ENCODE data around the gene OGFOD1. TPM values are rescaled to one million over a fixed set of nuclear protein-coding genes. Genes with fewer than 3 reads are reported as not detected.
A peak's percentile ranks its signal among the peaks of the same experiment; 100 is the strongest.

The OGFOD1 gene
- total and polyA plus RNA-seq, 9 of the 15 experiments (the other 6 are each of a cell fraction or from before 2014, with no cell fraction given): 60.4 to 134 (median 85.8) TPM

DNA sequence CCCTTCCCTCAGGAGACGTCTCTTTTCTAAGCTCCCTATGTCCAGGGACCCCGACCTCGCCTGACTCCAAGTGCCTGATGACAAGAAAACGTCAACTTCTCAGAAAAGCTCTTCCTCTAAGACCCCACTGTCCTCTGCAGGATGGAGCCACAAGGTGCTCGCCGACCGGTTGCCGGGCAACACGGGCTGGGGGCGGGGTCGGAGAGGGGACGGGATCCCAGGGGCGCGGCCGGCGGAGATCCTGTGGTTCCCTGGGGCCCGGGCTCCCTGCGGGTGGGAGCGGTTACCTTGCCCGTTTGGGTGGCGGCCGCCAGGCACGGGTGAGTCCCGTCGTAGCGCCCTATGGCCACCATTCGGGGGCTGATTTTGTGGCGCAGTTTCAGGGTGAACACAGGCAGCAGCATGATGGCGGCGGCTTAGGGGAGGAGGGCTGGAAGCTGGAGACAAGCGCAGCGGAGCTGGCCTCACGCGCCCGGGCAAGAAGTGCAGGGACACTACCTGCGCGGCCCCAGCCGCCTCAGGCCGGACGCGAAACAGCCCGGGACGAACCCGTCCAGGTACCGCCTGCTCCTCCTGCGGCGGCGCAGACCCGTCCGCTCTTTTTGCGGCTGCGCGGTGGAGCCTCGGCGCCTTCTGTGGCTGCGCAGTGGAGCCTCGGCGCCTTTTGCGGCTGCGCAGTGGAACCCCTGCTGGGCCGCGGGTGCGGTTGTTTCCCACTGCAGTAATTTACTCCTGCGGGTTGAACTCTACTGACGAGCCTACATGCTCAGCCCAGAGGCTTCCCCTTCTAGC lies 68.3 kb downstream of the OGFOD1 start, which contains the start of gene BBS2 (continued):
- TF ChIP-seq ZNF232 (CRISPR knock-in tag; IDR thresholded peaks at IDR 0.05): no peak
- 0 out of 2 replicates have a peak, but pooled peaks have one; percentile 45 for TF ChIP-seq HDAC2 (IDR thresholded peaks at IDR 0.05)
- TF ChIP-seq, protein P1, sequence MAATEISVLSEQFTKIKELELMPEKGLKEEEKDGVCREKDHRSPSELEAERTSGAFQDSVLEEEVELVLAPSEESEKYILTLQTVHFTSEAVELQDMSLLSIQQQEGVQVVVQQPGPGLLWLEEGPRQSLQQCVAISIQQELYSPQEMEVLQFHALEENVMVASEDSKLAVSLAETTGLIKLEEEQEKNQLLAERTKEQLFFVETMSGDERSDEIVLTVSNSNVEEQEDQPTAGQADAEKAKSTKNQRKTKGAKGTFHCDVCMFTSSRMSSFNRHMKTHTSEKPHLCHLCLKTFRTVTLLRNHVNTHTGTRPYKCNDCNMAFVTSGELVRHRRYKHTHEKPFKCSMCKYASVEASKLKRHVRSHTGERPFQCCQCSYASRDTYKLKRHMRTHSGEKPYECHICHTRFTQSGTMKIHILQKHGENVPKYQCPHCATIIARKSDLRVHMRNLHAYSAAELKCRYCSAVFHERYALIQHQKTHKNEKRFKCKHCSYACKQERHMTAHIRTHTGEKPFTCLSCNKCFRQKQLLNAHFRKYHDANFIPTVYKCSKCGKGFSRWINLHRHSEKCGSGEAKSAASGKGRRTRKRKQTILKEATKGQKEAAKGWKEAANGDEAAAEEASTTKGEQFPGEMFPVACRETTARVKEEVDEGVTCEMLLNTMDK (IDR thresholded peaks at IDR 0.05; ENCODE audit: borderline replicate concordance, insufficient read depth, low read depth, low read length, poor library complexity, severe bottlenecking): peak; percentile 24
- no peak for TF ChIP-seq CHD2 (IDR thresholded peaks at IDR 0.05; ENCODE audit: low read depth, low read length)
- TF ChIP-seq ZNF134 (CRISPR knock-in tag; conservative IDR thresholded peaks at IDR 0.05): no peak
- TF ChIP-seq POLR2A (conservative IDR thresholded peaks at IDR 0.05): peak; percentile 71
- TF ChIP-seq, protein P2, sequence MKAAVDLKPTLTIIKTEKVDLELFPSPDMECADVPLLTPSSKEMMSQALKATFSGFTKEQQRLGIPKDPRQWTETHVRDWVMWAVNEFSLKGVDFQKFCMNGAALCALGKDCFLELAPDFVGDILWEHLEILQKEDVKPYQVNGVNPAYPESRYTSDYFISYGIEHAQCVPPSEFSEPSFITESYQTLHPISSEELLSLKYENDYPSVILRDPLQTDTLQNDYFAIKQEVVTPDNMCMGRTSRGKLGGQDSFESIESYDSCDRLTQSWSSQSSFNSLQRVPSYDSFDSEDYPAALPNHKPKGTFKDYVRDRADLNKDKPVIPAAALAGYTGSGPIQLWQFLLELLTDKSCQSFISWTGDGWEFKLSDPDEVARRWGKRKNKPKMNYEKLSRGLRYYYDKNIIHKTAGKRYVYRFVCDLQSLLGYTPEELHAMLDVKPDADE (conservative IDR thresholded peaks at IDR 0.05; ENCODE audit: control insufficient read depth, low read depth, low read length): peak; percentile 44; the same call in 1 of the 2 replicates
- TF ChIP-seq, protein P3, sequence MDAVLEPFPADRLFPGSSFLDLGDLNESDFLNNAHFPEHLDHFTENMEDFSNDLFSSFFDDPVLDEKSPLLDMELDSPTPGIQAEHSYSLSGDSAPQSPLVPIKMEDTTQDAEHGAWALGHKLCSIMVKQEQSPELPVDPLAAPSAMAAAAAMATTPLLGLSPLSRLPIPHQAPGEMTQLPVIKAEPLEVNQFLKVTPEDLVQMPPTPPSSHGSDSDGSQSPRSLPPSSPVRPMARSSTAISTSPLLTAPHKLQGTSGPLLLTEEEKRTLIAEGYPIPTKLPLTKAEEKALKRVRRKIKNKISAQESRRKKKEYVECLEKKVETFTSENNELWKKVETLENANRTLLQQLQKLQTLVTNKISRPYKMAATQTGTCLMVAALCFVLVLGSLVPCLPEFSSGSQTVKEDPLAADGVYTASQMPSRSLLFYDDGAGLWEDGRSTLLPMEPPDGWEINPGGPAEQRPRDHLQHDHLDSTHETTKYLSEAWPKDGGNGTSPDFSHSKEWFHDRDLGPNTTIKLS (IDR thresholded peaks at IDR 0.05; ENCODE audit: borderline replicate concordance, low read depth): peak; percentile 21; the same call in 1 of the 2 replicates
- TF ChIP-seq KAT2B (IDR thresholded peaks at IDR 0.05; ENCODE audit: low read depth, low read length): no peak
- TF ChIP-seq PCBP2 (IDR thresholded peaks at IDR 0.05; ENCODE audit: low read depth, low read length, poor library complexity, severe bottlenecking): no peak
- no peak for TF ChIP-seq ZNF197 (CRISPR knock-in tag; IDR thresholded peaks at IDR 0.05; ENCODE audit: low read depth)
- no peak for TF ChIP-seq KLF6 (CRISPR knock-in tag; IDR thresholded peaks at IDR 0.05; ENCODE audit: borderline replicate concordance)
- peak; percentile 73 for TF ChIP-seq SUPT5H (IDR thresholded peaks at IDR 0.05)
- no peak for TF ChIP-seq MYBL2 (IDR thresholded peaks at IDR 0.05; ENCODE audit: low read depth)
- no peak for TF ChIP-seq MYBL2 (CRISPR knock-in tag; IDR thresholded peaks at IDR 0.05; ENCODE audit: borderline replicate concordance)
- peak; percentile 3; the same call in 1 of the 2 replicates for TF ChIP-seq EP300 (IDR thresholded peaks at IDR 0.05; ENCODE audit: low read length)
- TF ChIP-seq ERF (CRISPR knock-in tag; IDR thresholded peaks at IDR 0.05): peak; percentile 36
- TF ChIP-seq RUNX1 (IDR thresholded peaks at IDR 0.05; ENCODE audit: low read depth): no peak
- peak; percentile 23; the same call in 1 of the 2 replicates for TF ChIP-seq CREM (IDR thresholded peaks at IDR 0.05; ENCODE audit: low read depth)
- TF ChIP-seq, protein P4, sequence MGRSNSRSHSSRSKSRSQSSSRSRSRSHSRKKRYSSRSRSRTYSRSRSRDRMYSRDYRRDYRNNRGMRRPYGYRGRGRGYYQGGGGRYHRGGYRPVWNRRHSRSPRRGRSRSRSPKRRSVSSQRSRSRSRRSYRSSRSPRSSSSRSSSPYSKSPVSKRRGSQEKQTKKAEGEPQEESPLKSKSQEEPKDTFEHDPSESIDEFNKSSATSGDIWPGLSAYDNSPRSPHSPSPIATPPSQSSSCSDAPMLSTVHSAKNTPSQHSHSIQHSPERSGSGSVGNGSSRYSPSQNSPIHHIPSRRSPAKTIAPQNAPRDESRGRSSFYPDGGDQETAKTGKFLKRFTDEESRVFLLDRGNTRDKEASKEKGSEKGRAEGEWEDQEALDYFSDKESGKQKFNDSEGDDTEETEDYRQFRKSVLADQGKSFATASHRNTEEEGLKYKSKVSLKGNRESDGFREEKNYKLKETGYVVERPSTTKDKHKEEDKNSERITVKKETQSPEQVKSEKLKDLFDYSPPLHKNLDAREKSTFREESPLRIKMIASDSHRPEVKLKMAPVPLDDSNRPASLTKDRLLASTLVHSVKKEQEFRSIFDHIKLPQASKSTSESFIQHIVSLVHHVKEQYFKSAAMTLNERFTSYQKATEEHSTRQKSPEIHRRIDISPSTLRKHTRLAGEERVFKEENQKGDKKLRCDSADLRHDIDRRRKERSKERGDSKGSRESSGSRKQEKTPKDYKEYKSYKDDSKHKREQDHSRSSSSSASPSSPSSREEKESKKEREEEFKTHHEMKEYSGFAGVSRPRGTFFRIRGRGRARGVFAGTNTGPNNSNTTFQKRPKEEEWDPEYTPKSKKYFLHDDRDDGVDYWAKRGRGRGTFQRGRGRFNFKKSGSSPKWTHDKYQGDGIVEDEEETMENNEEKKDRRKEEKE (IDR thresholded peaks at IDR 0.05; ENCODE audit: borderline replicate concordance in 1 of 2, control insufficient read depth in 1 of 2, low read depth in 2 of 2, low read length in 1 of 2): no peak
